PFSK-1 (cell line): Measurements from ENCODE around the gene DLGAP1.

Experiments
- FOXP2 ChIP-seq: optimal IDR thresholded peaks from 2 replicates; pipeline ENCODE3; 2011; ENCODE audit warnings: borderline replicate concordance, control low read depth, inconsistent platforms; ENCODE audit not compliant: insufficient read depth; ENCODE audit errors: extremely low read length, extremely low read depth
- POLR2AphosphoS5 ChIP-seq: IDR thresholded peaks from 2 replicates; pipeline ENCODE4 v1.6.1; 2012; ENCODE audit warnings: low read depth, mild to moderate bottlenecking, control low read depth, low read length, moderate library complexity
- REST ChIP-seq, 2 experiments: IDR thresholded peaks; 2 replicates each; pipeline versions ENCODE4 v1.6.1 to v1.8.0; 2011 to 2012; ENCODE audit warnings: low read depth in 2 of 2, low read length in 2 of 2, control low read depth in 1 of 2, inconsistent platforms in 1 of 2, mild to moderate bottlenecking in 1 of 2, moderate library complexity in 1 of 2; ENCODE audit not compliant: insufficient read depth in 1 of 2
- SIN3A ChIP-seq: IDR thresholded peaks from 2 replicates; pipeline ENCODE4 v1.6.1; 2012; ENCODE audit warnings: mild to moderate bottlenecking, low read length, moderate library complexity, borderline replicate concordance; ENCODE audit not compliant: insufficient read depth
- TAF1 ChIP-seq: IDR thresholded peaks from 2 replicates; pipeline ENCODE4 v1.6.1; 2012; ENCODE audit warnings: low read length, control low read depth, borderline replicate concordance; ENCODE audit not compliant: insufficient read depth

DLGAP1 gene

GRCh38 chr18:3808985-3809780 is 645.9 kb downstream of the DLGAP1 start:
- TF ChIP-seq POLR2AphosphoS5 (no peak), REST (IDR thresholded peaks at IDR 0.05; ENCODE audit: insufficient read depth in 1 of 2, low read depth in 2 of 2, low read length in 2 of 2) (no peak), SIN3A (no peak), TAF1 (no peak), FOXP2 (no peak)

- TF ChIP-seq POLR2AphosphoS5 (no peak), SIN3A (no peak), REST (IDR thresholded peaks at IDR 0.05; ENCODE audit: insufficient read depth in 1 of 2, low read depth in 2 of 2, low read length in 2 of 2) (no peak), TAF1 (no peak), FOXP2 (no peak)
These were observed 648.5 kb downstream of the DLGAP1 start for GRCh38 chr18:3806656-3807055.

GRCh38 chr18:3804336-3804735 is 650.8 kb downstream of the DLGAP1 start:
- TF ChIP-seq POLR2AphosphoS5 (no peak), FOXP2 (no peak), REST (IDR thresholded peaks at IDR 0.05; ENCODE audit: insufficient read depth in 1 of 2, low read depth in 2 of 2, low read length in 2 of 2) (no peak), TAF1 (no peak), SIN3A (no peak)

GRCh38 chr18:3803350-3803749 is 651.8 kb downstream of the DLGAP1 start:
- TF ChIP-seq FOXP2 (no peak), SIN3A (no peak), TAF1 (no peak), POLR2AphosphoS5 (no peak), REST (IDR thresholded peaks at IDR 0.05; ENCODE audit: insufficient read depth in 1 of 2, low read depth in 2 of 2, low read length in 2 of 2) (no peak)

- TF ChIP-seq REST (IDR thresholded peaks at IDR 0.05; ENCODE audit: insufficient read depth in 1 of 2, low read depth in 2 of 2, low read length in 2 of 2) = no peak
- no peak for TF ChIP-seq FOXP2
- TF ChIP-seq SIN3A = no peak
- TF ChIP-seq TAF1 = no peak
- no peak for TF ChIP-seq POLR2AphosphoS5
These were observed 655.6 kb downstream of the DLGAP1 start for GRCh38 chr18:3799515-3799914.
